Measurements from ENCODE around the gene TMEM132C.

DNA sequence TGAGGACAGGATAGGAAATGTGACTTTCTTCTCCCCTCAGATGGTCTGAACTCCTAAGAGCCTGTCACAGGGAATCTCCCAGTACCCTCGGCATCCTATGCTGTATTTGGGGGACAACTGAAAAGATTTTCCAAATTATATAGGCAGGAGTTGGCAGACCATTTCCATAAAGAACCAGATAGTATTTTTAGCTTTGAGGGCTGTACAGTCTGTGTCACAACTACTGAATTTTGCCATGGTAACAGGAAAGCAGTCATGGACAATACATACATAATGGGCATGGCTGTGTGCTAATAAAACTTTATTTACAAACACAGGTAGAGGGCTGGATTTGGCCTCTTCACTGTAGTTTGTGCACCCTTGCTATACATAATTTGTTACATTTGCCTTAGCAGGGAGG, 30.4 kb upstream of the TMEM132C start:
- TF ChIP-seq, protein P1, sequence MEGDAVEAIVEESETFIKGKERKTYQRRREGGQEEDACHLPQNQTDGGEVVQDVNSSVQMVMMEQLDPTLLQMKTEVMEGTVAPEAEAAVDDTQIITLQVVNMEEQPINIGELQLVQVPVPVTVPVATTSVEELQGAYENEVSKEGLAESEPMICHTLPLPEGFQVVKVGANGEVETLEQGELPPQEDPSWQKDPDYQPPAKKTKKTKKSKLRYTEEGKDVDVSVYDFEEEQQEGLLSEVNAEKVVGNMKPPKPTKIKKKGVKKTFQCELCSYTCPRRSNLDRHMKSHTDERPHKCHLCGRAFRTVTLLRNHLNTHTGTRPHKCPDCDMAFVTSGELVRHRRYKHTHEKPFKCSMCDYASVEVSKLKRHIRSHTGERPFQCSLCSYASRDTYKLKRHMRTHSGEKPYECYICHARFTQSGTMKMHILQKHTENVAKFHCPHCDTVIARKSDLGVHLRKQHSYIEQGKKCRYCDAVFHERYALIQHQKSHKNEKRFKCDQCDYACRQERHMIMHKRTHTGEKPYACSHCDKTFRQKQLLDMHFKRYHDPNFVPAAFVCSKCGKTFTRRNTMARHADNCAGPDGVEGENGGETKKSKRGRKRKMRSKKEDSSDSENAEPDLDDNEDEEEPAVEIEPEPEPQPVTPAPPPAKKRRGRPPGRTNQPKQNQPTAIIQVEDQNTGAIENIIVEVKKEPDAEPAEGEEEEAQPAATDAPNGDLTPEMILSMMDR (IDR thresholded peaks at IDR 0.05; ENCODE audit: low read depth, low read length, missing input control): no peak
- TF ChIP-seq, protein P2, sequence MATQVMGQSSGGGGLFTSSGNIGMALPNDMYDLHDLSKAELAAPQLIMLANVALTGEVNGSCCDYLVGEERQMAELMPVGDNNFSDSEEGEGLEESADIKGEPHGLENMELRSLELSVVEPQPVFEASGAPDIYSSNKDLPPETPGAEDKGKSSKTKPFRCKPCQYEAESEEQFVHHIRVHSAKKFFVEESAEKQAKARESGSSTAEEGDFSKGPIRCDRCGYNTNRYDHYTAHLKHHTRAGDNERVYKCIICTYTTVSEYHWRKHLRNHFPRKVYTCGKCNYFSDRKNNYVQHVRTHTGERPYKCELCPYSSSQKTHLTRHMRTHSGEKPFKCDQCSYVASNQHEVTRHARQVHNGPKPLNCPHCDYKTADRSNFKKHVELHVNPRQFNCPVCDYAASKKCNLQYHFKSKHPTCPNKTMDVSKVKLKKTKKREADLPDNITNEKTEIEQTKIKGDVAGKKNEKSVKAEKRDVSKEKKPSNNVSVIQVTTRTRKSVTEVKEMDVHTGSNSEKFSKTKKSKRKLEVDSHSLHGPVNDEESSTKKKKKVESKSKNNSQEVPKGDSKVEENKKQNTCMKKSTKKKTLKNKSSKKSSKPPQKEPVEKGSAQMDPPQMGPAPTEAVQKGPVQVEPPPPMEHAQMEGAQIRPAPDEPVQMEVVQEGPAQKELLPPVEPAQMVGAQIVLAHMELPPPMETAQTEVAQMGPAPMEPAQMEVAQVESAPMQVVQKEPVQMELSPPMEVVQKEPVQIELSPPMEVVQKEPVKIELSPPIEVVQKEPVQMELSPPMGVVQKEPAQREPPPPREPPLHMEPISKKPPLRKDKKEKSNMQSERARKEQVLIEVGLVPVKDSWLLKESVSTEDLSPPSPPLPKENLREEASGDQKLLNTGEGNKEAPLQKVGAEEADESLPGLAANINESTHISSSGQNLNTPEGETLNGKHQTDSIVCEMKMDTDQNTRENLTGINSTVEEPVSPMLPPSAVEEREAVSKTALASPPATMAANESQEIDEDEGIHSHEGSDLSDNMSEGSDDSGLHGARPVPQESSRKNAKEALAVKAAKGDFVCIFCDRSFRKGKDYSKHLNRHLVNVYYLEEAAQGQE (IDR thresholded peaks at IDR 0.05): no peak
- TF ChIP-seq, protein P3, sequence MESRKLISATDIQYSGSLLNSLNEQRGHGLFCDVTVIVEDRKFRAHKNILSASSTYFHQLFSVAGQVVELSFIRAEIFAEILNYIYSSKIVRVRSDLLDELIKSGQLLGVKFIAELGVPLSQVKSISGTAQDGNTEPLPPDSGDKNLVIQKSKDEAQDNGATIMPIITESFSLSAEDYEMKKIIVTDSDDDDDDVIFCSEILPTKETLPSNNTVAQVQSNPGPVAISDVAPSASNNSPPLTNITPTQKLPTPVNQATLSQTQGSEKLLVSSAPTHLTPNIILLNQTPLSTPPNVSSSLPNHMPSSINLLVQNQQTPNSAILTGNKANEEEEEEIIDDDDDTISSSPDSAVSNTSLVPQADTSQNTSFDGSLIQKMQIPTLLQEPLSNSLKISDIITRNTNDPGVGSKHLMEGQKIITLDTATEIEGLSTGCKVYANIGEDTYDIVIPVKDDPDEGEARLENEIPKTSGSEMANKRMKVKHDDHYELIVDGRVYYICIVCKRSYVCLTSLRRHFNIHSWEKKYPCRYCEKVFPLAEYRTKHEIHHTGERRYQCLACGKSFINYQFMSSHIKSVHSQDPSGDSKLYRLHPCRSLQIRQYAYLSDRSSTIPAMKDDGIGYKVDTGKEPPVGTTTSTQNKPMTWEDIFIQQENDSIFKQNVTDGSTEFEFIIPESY (IDR thresholded peaks at IDR 0.05): no peak
- TF ChIP-seq RXRA (IDR thresholded peaks at IDR 0.05) (no peak), EGR1 (IDR thresholded peaks at IDR 0.05; ENCODE audit: low read depth in 2 of 2) (no peak)
- TF ChIP-seq, protein P4, sequence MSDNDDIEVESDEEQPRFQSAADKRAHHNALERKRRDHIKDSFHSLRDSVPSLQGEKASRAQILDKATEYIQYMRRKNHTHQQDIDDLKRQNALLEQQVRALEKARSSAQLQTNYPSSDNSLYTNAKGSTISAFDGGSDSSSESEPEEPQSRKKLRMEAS (IDR thresholded peaks at IDR 0.05): no peak

Measured in liver (tissue), 3 donors.